ENCODE results near the gene ACO2. TPM values are rescaled to one million over a fixed set of nuclear protein-coding genes. Genes with fewer than 3 reads are reported as not detected.
A peak's percentile ranks its signal among the peaks of the same experiment; 100 is the strongest.

The ACO2 gene
- total and polyA plus RNA-seq, 2 of the 13 experiments (the other 11 are each of a cell fraction or from before 2014, with no cell fraction given) = 19.2 to 45.6 TPM

DNA sequence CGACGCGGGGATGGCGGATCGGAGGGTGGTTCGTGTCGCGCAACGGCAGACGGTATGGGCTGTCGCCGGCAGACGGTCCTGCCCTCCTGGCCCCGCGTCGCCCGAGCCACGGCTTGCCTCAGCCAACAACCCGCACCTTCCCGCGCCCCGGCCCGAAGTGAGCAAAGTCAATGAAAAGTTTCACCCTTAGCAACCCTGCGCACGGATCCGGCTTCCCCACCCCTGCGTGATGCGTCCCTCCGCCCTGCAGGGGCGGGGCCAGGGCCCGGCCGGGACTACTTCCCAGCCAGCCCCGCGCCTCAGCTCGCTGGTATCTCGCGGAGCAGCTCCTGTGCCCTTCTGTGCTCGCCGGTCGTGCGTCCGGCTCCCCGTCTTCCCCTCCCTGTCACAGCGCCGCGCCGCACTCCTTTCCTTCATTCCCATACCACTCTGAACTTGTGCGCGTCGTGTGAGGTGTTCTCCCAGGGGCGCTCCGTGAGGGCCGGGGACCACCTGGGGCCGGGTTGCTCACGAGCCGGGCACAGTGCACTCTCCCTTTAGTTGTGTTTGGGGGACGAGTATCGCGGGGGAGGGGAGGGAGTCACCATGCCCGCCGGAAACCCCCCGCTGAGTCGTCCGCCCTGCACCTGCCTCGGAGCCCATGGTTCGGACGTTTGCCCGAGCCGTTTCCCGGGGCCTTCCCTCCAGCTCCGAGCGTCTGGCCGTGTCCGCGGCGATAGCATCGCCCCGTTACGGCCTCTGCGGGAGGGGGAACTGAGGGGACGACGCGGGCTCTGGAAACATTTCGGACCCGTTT lies 22.1 kb upstream of the ACO2 start, which contains the start of gene TOB2 (continued):
- TF ChIP-seq, protein P1, sequence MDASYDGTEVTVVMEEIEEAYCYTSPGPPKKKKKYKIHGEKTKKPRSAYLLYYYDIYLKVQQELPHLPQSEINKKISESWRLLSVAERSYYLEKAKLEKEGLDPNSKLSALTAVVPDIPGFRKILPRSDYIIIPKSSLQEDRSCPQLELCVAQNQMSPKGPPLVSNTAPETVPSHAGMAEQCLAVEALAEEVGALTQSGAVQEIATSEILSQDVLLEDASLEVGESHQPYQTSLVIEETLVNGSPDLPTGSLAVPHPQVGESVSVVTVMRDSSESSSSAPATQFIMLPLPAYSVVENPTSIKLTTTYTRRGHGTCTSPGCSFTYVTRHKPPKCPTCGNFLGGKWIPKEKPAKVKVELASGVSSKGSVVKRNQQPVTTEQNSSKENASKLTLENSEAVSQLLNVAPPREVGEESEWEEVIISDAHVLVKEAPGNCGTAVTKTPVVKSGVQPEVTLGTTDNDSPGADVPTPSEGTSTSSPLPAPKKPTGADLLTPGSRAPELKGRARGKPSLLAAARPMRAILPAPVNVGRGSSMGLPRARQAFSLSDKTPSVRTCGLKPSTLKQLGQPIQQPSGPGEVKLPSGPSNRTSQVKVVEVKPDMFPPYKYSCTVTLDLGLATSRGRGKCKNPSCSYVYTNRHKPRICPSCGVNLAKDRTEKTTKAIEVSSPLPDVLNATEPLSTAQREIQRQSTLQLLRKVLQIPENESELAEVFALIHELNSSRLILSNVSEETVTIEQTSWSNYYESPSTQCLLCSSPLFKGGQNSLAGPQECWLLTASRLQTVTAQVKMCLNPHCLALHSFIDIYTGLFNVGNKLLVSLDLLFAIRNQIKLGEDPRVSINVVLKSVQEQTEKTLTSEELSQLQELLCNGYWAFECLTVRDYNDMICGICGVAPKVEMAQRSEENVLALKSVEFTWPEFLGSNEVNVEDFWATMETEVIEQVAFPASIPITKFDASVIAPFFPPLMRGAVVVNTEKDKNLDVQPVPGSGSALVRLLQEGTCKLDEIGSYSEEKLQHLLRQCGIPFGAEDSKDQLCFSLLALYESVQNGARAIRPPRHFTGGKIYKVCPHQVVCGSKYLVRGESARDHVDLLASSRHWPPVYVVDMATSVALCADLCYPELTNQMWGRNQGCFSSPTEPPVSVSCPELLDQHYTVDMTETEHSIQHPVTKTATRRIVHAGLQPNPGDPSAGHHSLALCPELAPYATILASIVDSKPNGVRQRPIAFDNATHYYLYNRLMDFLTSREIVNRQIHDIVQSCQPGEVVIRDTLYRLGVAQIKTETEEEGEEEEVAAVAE (CRISPR knock-in tag; IDR thresholded peaks at IDR 0.05; ENCODE audit: borderline replicate concordance) = peak; percentile 90; the same call in 1 of the 2 replicates
- peak; percentile 79 for TF ChIP-seq HNF4A (CRISPR knock-in tag; IDR thresholded peaks at IDR 0.05)
- peak; percentile 92; the same call in 1 of the 2 replicates for TF ChIP-seq BRD4 (CRISPR knock-in tag; IDR thresholded peaks at IDR 0.05)
- TF ChIP-seq RORA (CRISPR knock-in tag; IDR thresholded peaks at IDR 0.05) = no peak; the same call in 1 of the 2 replicates
- peak; percentile 85; the same call in 1 of the 2 replicates for TF ChIP-seq ZFP37 (CRISPR knock-in tag; IDR thresholded peaks at IDR 0.05; ENCODE audit: borderline replicate concordance)
- peak; percentile 85 for TF ChIP-seq SRSF1 (optimal IDR thresholded peaks at IDR 0.05; ENCODE audit: low read depth, low read length)
- TF ChIP-seq JUN (CRISPR knock-in tag; IDR thresholded peaks at IDR 0.05) = 0 out of 2 replicates have a peak, but pooled peaks have one; percentile 34
- TF ChIP-seq ZNF431 (CRISPR knock-in tag; IDR thresholded peaks at IDR 0.05; ENCODE audit: borderline replicate concordance, low read depth) = peak; percentile 98
- TF ChIP-seq ZNF768 (CRISPR knock-in tag; IDR thresholded peaks at IDR 0.05) = peak; percentile 93
- TF ChIP-seq THAP7 (CRISPR knock-in tag; IDR thresholded peaks at IDR 0.05) = peak; percentile 82; the same call in 1 of the 2 replicates
- peak; percentile 87 for TF ChIP-seq SP5 (CRISPR knock-in tag; IDR thresholded peaks at IDR 0.05; ENCODE audit: borderline replicate concordance, low read depth)
- peak; percentile 95 for TF ChIP-seq FLYWCH1 (CRISPR knock-in tag; IDR thresholded peaks at IDR 0.05)
- no peak for TF ChIP-seq LCORL (IDR thresholded peaks at IDR 0.05)
- TF ChIP-seq LCORL (CRISPR knock-in tag; IDR thresholded peaks at IDR 0.05) = peak; percentile 77; the same call in 1 of the 2 replicates
- peak; percentile 94 for TF ChIP-seq KDM4B (CRISPR knock-in tag; IDR thresholded peaks at IDR 0.05)
- peak; percentile 89 for TF ChIP-seq MIXL1 (CRISPR knock-in tag; IDR thresholded peaks at IDR 0.05)
- TF ChIP-seq ZNF746 (CRISPR knock-in tag; IDR thresholded peaks at IDR 0.05) = peak; percentile 92
- peak; percentile 83; the same call in 1 of the 2 replicates for TF ChIP-seq ZNF543 (CRISPR knock-in tag; IDR thresholded peaks at IDR 0.05)
- TF ChIP-seq, protein P2, sequence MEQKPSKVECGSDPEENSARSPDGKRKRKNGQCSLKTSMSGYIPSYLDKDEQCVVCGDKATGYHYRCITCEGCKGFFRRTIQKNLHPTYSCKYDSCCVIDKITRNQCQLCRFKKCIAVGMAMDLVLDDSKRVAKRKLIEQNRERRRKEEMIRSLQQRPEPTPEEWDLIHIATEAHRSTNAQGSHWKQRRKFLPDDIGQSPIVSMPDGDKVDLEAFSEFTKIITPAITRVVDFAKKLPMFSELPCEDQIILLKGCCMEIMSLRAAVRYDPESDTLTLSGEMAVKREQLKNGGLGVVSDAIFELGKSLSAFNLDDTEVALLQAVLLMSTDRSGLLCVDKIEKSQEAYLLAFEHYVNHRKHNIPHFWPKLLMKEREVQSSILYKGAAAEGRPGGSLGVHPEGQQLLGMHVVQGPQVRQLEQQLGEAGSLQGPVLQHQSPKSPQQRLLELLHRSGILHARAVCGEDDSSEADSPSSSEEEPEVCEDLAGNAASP (CRISPR knock-in tag; IDR thresholded peaks at IDR 0.05; ENCODE audit: borderline replicate concordance) = peak; percentile 90
- peak; percentile 99 for TF ChIP-seq SRY (CRISPR knock-in tag; IDR thresholded peaks at IDR 0.05)
- TF ChIP-seq ZBTB26 (CRISPR knock-in tag; IDR thresholded peaks at IDR 0.05; ENCODE audit: borderline replicate concordance) = peak; percentile 86; the same call in 1 of the 2 replicates

All from HepG2 (cell line).